SK-N-MC (cell line): ENCODE results near the gene DYNLRB1.

ENCODE experiments used
- EZH2 ChIP-seq: fragments of 200-600 bp; sonication (generic); IDR thresholded peaks from one replicate; pipeline ENCODE4 v1.6.1; 2017; ENCODE audit warnings: antibody characterized with exemption
- POLR2AphosphoS5 ChIP-seq: IDR thresholded peaks from 2 replicates; pipeline ENCODE4 v1.6.1; 2012; ENCODE audit warnings: mild to moderate bottlenecking, low read depth, low read length, borderline replicate concordance

- TF ChIP-seq POLR2AphosphoS5 = no peak
- TF ChIP-seq EZH2 = no peak
Observed at GRCh38 chr20:34564833-34565232, 48.6 kb downstream of the DYNLRB1 start.
